Stimulated activated memory B cell treated with anti-CD40 and anti-IgM and Interleukin-4, amounts not matched to agents 10 μg/mL and 1 μg/mL and 100 μg/mL, for 72 hours (primary cell): Measurements from ENCODE around the gene FKBP5.
"Not testable (repeated sequence)": the region's sequence is repeated elsewhere in the genome, so short reads cannot be mapped to it uniquely, and the experiment has no call there.

ENCODE experiments used
- ATAC-seq: fragments of 150-1000 bp; cut with Tn5 transposase; 2 replicates; pipeline ENCODE4 v1.10.0; 2021
- H3K27ac Mint-ChIP-seq: one replicate; pipeline ENCODE4 v1.8.0; 2022; ENCODE audit warnings: mild to moderate bottlenecking, mixed read lengths
- H3K27me3 Mint-ChIP-seq: one replicate; pipeline ENCODE4 v1.8.0; 2022; ENCODE audit warnings: mixed read lengths
- H3K36me3 Mint-ChIP-seq: one replicate; pipeline ENCODE4 v1.8.0; 2022; ENCODE audit warnings: mixed read lengths
- H3K4me1 Mint-ChIP-seq: one replicate; pipeline ENCODE4 v1.8.0; 2022; ENCODE audit warnings: mixed read lengths
- H3K4me3 Mint-ChIP-seq: one replicate; pipeline ENCODE4 v1.8.0; 2022; ENCODE audit warnings: mild to moderate bottlenecking, moderate library complexity, mixed read lengths
- H3K9me3 Mint-ChIP-seq: one replicate; pipeline ENCODE4 v1.8.0; 2022; ENCODE audit warnings: mixed read lengths

Gene FKBP5

DNA sequence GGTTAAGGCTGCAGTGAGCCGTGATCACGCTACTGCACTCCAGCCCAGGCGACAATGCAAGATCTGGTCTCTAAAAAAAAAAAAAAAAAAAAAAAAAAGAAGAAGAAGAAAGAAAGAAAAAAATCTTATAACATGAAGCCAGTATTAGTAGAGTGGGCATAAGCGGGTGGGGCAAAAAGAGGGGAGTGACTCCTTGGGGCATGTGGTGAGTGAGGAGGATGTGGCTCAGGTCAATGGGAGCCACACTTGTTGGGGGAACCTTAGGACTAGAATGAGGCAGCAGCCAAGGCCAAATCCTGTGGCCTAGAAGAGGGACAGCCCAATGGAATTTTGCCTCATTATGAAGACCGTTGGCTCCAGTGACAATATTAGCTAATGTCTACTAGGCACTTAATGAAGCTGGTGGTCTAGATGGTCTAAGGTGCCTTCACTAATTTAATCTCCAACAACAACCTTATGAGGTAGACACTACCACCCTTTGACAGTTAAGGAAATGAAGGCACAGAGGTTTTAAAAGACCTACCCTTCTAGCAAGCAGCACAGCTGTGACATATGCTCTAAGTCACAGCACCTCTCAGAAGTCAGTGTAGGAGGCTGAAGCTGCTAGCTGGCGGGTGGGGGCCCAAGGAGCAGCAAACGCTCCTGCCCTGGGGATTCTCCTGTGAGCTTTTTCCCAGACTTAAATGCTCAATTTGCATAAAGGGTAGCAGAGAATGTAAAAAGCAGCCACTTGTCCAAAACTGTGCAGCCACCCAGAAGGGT is 24.5 kb upstream of the FKBP5 start:
- no peaks in the 10 kb centered on the region for H3K36me3 Mint-ChIP-seq
- H3K4me3 Mint-ChIP-seq: no peak overlapping the region
- ATAC-seq: no peak
- no peaks in the 10 kb centered on the region for H3K27me3 Mint-ChIP-seq
- H3K4me1 Mint-ChIP-seq: peaks cover 12% of the 10 kb centered on the region
- H3K27ac Mint-ChIP-seq: no peak overlapping the region
- H3K9me3 Mint-ChIP-seq: no peaks in the 10 kb centered on the region

DNA sequence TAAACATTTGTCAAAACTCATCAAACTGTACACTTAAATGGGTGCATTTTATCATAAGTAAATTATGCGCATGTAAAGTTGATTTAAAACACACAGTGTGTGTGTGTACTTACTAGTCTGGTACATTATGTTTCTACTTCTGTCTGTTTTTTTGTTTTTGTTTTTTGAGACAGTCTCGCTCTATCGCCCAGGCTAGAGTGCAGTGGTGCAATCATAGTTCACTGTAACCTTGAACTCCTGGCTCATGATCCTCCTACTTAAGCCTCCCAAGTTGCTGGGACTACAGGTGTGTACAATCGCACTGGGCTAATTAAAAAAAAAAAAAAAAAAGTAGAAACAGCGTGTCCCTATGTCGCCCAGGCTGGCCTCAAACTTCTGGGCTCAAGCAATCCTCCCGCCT is 23.0 kb upstream of the FKBP5 start:
- ATAC-seq: no peak
- Mint-ChIP-seq H3K4me1 (no peaks in the 10 kb centered on the region), H3K4me3 (no peak overlapping the region), H3K27me3 (no peaks in the 10 kb centered on the region), H3K36me3 (no peaks in the 10 kb centered on the region), H3K27ac (no peak overlapping the region), H3K9me3 (no peaks in the 10 kb centered on the region)

DNA sequence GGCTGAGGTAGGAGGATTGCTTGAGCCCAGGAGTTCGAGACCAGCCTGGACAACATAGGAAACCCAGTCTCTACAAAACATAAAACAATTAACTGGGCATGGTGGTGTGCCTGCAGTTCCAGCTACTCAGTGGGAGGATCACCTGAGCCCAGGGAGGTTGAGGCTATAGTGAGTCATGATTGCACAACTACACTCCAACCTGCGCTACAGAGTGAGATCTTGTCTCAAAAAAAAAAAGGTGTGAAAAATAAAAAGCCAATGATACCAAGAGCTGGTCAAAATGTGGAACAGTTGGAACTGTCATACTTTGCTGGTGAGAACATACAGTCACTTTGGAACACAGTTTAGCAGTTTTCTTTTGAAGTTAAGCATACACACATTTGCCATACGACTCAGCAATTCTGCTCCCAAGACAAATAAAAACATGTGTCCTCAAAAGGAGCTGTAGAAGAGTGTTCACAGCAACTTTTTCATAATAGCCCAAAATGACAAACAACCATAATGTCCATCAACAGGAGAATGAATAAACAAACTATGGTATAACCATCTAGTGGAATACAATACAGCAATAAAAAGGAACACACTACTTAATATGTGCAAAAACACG is 21.6 kb upstream of the FKBP5 start:
- Mint-ChIP-seq H3K36me3 (no peaks in the 10 kb centered on the region), H3K27me3 (no peaks in the 10 kb centered on the region), H3K27ac (no peak overlapping the region), H3K4me1 (no peaks in the 10 kb centered on the region), H3K4me3 (no peak overlapping the region), H3K9me3 (no peaks in the 10 kb centered on the region)
- ATAC-seq: no peak

DNA sequence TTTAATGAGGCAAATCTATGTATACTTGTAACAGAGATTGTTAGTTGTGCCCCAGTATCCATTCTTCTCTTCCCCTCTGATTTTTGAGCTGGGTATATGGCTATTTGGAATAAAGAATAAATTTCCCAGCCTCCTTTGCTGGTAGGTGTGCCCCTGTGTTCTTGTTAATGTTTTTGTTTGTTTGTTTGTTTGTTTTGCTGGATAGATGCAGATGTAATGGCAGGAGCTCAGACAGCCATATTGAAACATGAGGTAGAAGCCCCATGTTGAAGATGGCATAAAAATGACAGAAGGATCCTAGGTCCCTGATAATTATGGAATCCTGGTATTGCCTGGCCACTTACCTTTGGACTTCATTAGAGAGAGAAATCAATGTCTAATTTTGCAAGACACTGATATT is 19.9 kb upstream of the FKBP5 start:
- Mint-ChIP-seq H3K36me3 (no peaks in the 10 kb centered on the region), H3K4me3 (no peak overlapping the region), H3K27ac (no peak overlapping the region), H3K27me3 (no peaks in the 10 kb centered on the region), H3K4me1 (no peaks in the 10 kb centered on the region), H3K9me3 (peaks cover 2% of the 10 kb centered on the region)
- no peak for ATAC-seq

DNA sequence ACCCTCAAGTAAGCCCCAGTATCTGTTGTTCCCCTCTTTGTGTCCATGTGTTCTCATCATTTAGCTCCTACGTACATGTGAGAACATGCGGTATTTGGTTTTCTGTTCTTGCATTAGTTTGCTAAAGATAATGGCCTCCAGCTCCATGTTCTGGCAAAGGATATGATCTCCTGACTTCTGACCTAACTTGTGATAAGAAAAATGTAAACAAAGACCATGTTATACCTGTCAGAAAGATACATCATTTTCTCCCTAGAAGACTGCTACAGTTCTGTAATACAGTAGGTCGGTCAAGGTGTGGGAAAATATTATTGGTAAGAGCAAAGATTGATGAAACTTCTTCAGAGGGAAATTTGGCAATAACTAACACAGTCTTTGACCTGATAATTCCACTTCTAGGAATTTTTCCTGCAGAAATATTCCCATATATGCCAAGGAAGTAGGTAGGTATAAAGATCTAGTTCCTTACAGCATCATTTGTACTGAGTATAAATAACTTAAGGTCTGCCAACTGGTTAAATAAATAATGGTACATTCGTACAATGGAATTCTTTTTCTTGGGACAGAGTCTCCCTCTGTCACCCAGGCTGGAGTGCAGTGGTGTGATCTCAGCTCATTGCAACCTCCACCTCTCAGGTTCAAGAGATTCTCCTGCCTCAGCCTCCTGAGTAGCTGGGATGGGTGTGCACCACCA is 19.1 kb upstream of the FKBP5 start:
- Mint-ChIP-seq H3K4me1 (no peaks in the 10 kb centered on the region), H3K36me3 (no peaks in the 10 kb centered on the region), H3K4me3 (no peak overlapping the region), H3K9me3 (peaks cover 2% of the 10 kb centered on the region), H3K27ac (no peak overlapping the region), H3K27me3 (no peaks in the 10 kb centered on the region)
- ATAC-seq: no peak

DNA sequence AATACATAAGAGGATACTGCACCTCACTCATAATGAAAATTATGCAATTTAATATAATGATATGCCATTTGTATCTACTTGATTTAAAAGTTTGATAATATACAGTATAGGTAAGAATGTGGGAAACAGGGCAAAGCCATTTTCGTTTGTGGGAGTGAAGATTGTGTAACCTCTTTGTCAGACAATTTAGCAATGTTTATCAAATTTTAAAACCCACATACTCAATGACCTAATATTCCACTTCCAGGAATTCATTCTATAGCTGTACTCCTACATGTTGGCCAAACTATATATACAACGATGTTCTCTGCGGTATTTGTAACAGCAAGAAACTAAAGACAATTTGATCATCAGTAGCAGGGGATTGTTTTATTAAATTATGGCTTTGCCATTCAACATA is 17.8 kb upstream of the FKBP5 start:
- H3K9me3 Mint-ChIP-seq: peaks cover 2% of the 10 kb centered on the region
- H3K4me1 Mint-ChIP-seq: no peaks in the 10 kb centered on the region
- H3K27ac Mint-ChIP-seq: no peak overlapping the region
- no peaks in the 10 kb centered on the region for H3K27me3 Mint-ChIP-seq
- no peak for ATAC-seq
- no peak overlapping the region for H3K4me3 Mint-ChIP-seq
- H3K36me3 Mint-ChIP-seq: no peaks in the 10 kb centered on the region

DNA sequence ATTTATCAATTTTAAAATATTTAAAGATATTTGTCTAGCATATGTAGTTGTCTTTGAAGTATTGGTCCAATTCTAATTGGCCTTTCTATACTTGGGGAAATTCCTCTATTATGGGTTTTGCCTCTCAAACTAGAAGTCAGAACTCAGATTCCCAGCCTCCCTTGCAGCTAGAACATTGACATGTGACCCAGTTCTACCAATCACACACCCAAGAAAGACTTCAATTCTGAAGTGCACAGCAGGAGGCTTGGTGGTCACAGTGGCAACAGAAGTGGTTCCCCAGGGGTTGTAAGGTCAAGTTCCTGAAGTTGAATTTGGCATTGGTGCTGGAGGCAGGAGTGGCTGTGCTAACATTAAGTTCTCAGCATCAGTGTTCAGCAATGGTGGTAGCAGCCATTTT is 14.8 kb upstream of the FKBP5 start:
- Mint-ChIP-seq H3K36me3 (no peaks in the 10 kb centered on the region), H3K4me3 (no peak overlapping the region), H3K27ac (no peak overlapping the region), H3K9me3 (peaks cover 2% of the 10 kb centered on the region), H3K4me1 (no peaks in the 10 kb centered on the region), H3K27me3 (no peaks in the 10 kb centered on the region)
- ATAC-seq: no peak

DNA sequence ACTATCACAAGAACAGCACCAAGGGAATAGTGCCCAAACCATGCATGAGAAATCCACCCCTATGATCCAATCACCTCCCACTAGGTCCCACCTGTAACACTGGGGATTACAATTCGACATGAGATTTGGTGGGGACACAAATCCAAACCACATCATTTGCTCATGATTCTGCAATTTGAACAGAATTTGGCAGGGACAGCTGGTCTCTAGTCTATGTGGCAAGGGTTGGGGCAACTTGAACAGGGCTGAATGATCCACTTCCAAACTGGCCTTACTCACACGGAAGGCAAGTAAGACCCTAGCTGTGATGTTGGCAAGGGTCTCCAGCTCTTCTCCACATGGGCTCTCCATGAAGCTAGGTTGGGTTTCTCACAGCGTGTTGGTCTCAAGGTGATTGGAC is 10.1 kb upstream of the FKBP5 start:
- H3K27me3 Mint-ChIP-seq: no peaks in the 10 kb centered on the region
- ATAC-seq: no peak
- peaks cover under 1% of the 10 kb centered on the region for H3K9me3 Mint-ChIP-seq
- H3K4me1 Mint-ChIP-seq: no peaks in the 10 kb centered on the region
- no peak overlapping the region for H3K4me3 Mint-ChIP-seq
- H3K27ac Mint-ChIP-seq: no peak overlapping the region
- no peaks in the 10 kb centered on the region for H3K36me3 Mint-ChIP-seq

DNA sequence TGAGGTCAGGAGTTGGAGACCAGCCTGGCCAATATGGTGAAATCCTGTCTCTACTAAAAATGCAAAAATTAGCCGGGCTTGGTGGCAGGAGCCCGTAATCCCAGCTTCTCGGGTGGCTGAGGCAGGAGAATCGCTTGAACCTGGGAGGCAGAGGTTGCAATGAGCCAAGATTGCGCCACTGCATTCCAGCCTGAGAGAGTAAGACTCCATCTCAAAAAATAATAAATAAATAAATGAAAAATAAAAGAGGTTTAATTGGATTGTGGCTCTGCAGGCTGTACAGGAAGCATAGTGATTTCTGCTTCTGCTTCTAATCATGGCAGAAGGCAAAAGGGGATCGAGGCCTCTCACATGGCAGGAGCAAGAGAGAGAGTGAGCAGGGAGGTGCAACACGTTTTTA is 9.7 kb upstream of the FKBP5 start:
- not testable (repeated sequence) for H3K4me1 Mint-ChIP-seq, H3K4me3 Mint-ChIP-seq, H3K9me3 Mint-ChIP-seq, ATAC-seq, H3K27ac Mint-ChIP-seq, H3K27me3 Mint-ChIP-seq, H3K36me3 Mint-ChIP-seq

DNA sequence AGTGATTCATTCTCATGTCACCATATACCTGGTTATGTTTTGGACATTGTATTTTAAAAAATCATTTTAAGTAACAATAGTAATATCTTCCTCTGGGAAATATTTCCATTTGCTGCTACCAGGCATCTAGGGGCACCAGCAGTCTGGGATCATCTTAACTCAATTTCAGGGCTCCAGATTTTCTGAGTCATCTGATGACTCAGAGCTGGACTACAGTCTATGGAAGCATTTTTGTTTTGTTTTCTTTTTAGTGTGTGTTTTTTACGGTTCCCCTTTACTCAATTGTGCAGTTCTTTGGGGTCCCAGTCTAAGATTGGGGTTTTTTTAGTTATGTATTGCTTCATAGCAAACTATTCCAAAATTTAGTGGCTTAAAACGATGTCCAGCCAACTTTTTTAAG is 5.7 kb upstream of the FKBP5 start:
- Mint-ChIP-seq H3K4me1 (peaks cover 5% of the 10 kb centered on the region), H3K9me3 (no peaks in the 10 kb centered on the region), H3K36me3 (no peaks in the 10 kb centered on the region), H3K27ac (no peak overlapping the region), H3K27me3 (no peaks in the 10 kb centered on the region), H3K4me3 (no peak overlapping the region)
- ATAC-seq: no peak

DNA sequence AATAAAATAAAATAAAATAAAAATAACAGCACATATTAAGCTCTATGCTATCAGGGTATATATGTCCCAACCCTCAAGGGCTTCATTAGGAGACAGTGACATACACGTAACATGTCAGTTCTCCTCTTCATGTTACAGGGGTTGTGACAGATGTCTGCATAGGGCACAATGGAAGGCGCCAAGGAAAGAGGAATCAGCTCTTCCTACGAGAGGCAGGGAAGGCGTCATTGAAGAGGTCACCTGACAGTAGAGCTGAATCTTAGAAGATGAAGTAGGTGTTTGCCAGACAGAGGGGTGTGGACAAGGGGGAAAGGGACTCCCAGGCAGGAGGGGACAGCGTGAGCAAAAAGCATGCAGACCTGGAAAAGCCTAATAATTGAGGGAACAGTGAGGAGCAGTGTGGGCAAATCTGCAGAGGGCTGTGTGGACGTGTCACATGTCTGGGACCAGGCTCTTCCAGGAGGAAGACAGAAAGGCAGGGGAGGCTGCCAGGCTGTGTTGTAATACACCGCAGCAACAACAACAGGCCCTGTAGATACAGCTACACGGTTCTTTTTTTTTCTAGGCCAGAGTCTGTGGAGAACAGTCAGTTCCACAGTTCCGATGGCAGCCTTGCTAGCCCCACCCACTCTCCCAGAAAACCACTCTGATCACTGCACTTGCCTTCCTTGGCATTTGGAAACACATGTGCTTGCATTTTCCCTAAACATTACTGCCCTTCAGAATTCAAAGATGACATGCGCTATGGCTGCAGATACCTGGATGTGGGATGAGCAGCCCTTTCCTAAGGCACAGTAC is 2.5 kb upstream of the FKBP5 start:
- Mint-ChIP-seq H3K27me3 (no peaks in the 10 kb centered on the region), H3K4me3 (no peak overlapping the region), H3K27ac (no peak overlapping the region), H3K9me3 (no peaks in the 10 kb centered on the region), H3K4me1 (peaks cover 20% of the 10 kb centered on the region), H3K36me3 (no peaks in the 10 kb centered on the region)
- no peak for ATAC-seq

DNA sequence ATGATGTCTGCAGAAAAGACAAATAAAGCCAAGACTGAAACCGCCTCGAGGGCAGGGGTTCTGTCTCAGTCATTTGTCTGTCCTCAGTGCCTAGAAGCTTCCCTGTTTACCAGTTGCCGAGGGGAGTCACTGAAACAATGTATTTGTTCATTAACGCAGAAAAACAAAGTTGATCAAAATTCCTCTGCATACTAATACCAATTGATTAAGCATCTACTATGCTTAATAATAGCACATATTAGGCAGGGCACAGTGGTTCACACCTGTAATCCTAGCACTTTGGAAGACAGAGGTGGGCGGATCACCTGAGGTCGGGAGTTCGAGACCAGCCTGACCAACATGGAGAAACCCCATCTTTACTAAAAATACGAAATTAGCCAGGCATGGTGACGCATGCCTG is 1.8 kb upstream of the FKBP5 start:
- no peak overlapping the region for H3K27ac Mint-ChIP-seq
- ATAC-seq: no peak
- H3K27me3 Mint-ChIP-seq: no peaks in the 10 kb centered on the region
- no peak overlapping the region for H3K4me3 Mint-ChIP-seq
- no peaks in the 10 kb centered on the region for H3K9me3 Mint-ChIP-seq
- H3K36me3 Mint-ChIP-seq: no peaks in the 10 kb centered on the region
- H3K4me1 Mint-ChIP-seq: peaks cover 20% of the 10 kb centered on the region

DNA sequence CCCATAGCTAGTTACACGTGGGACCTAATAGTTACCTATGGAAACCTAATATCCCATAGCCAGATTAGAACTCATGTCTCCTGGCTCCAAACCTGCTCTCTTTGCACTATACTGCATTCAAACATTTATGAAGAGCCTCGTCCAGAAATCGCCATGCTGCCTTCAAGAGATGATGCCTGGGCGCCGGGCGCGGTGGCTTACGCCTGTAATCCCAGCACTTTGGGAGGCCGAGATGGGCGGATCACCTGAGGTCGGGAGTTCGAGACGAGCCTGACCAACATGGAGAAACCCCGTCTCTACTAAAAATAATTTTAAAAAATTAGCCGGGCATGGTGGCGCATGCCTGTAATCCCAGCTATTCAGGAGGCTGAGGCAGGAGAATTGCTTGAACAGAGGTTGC is 1.3 kb upstream of the FKBP5 start:
- H3K36me3 Mint-ChIP-seq, H3K27ac Mint-ChIP-seq, ATAC-seq, H3K9me3 Mint-ChIP-seq, H3K4me3 Mint-ChIP-seq, H3K27me3 Mint-ChIP-seq: not testable (repeated sequence)
- peaks cover 20% of the 10 kb centered on the region for H3K4me1 Mint-ChIP-seq

DNA sequence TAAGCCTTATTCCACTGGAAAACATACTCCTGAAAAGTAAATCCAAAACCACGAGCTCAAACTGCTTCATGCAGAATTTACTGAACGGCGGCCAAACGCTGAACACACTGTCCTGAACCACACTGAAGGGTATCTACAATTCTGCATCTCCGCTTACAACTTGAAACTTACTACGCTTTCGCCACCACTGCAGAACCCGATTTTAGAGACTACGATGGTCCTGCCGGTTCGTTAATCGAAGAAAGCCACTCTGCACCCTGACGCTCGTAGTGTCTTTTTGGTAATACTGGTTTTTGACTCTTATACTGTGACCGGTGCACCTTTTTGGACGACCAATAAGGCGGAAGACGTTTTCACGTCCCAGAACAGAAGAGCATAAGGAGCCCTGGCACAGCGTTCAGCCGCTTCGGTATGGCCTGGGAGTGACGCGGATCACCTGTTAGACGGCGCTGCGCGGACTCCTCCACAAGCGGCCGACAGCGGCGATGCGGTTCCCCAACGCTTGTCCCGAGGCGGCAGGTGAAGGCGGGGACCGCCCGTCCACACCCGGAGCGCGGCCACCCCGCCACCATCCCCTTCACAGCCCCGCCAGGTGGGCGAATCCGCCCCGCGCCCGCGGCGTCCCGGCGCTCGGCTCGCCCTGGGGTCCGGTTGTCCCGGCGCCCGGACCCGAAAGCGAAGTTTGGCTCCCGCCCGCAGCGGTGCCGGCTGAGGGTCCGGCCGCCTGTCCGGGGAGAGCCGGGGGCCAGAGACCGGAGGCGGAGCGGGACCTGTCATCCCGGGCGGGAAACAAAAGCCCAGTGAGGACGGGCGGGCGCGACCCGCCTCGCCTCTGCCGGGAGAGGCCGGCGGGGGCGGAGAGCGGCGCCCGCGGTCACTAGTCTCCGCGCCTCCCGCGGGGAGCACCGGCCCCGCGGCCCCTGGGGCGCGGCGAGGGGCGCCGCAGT is 784 bp downstream of the FKBP5 start:
- no peaks in the 10 kb centered on the region for H3K9me3 Mint-ChIP-seq
- peak; percentile 64 for ATAC-seq
- peaks cover 20% of the 10 kb centered on the region for H3K4me1 Mint-ChIP-seq
- H3K27ac Mint-ChIP-seq: peak overlapping the region; percentile 78
- peak overlapping the region; percentile 85 for H3K4me3 Mint-ChIP-seq
- H3K27me3 Mint-ChIP-seq: no peaks in the 10 kb centered on the region
- no peaks in the 10 kb centered on the region for H3K36me3 Mint-ChIP-seq
